Measurements from ENCODE around the gene TRIM16.
"Not testable (repeated sequence)": the region's sequence is repeated elsewhere in the genome, so short reads cannot be mapped to it uniquely, and the experiment has no call there.

GRCh38 chr17:15588017-15588416 lies 96.1 kb downstream of the TRIM16 start:
- not testable (repeated sequence) for TF ChIP-seq CTCF, EZH2phosphoT487, EZH2 (IDR thresholded peaks at IDR 0.05)

All from neural progenitor cell (in vitro differentiated cells).